NOMO-1 treated with dmso at 0.1 percent for 144 hours (cell line): ENCODE measurements around the gene SFRP5.

Experiments used
- DNase-seq: peaks from one replicate; lab custom pipeline; 2025; ENCODE audit not compliant: unreplicated experiment; lab: John Stamatoyannopoulos, UW

The SFRP5 gene

GRCh38 chr10:97765201-97765600 lies 6.6 kb downstream of the SFRP5 start:
- no peak for DNase-seq

DNA sequence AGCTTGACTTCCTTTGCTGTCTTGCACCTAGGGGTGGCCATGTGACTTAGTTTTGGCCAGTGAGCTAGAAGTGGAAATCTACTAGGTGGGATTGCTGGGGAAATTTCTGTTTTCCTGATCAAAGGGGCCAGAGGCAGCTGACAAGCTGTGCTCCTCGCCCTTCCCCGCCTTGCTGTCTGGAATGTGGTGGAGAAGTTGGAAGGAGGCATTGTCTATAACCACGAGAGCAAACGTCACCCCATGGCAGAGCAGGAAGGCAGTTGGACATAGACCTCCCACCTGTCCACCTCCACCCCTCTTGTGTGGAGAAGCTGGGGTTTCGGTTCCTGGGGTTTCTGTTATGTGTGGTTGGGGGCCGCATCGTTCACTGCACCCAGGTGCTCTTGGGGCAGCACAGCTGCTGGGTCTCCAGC lies 7.3 kb downstream of the SFRP5 start:
- no peak for DNase-seq

DNA sequence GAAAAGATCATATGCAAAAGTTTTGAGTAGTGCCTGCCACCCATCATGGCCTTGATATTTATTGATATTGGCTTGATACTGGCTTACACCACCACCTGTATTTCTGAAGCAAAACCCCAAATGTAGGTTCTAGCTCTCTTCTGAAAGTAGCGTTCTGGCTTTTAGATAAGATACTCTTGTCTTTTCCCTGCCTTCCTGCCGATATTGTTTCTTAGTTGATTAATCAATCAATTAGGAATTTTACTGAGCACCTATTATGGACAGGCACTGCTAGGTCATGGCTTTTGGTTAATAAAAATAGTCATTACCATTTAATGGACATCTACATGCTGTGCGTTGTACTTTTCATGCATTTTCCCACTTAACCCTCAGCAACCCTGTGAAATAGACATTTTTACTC lies 7.9 kb downstream of the SFRP5 start:
- DNase-seq, result no peak

GRCh38 chr10:97763411-97763810 lies 8.4 kb downstream of the SFRP5 start:
- no peak for DNase-seq

DNA sequence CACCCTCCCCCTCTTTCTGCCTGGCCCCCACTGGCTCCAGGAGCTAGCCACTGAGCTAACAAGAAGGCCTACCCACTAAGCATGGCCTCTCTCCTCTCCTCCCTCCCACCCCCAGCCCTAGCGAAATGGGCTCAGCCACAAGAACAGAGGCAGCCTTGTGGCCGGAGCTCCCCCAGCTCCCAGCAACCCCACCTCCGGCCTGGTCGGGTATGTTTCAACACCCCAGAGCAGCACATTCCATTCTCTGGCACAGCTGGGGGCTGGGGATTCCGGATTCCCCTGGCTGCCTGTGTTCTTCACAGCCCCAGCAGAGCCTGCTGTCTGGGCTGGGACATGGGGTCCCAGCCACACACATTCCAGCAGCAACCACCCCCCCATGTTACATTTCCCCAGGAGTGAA lies 9.0 kb downstream of the SFRP5 start:
- DNase-seq, result no peak

- no peak for DNase-seq
Measured at GRCh38 chr10:97762056-97762455, 9.7 kb downstream of the SFRP5 start.

DNA sequence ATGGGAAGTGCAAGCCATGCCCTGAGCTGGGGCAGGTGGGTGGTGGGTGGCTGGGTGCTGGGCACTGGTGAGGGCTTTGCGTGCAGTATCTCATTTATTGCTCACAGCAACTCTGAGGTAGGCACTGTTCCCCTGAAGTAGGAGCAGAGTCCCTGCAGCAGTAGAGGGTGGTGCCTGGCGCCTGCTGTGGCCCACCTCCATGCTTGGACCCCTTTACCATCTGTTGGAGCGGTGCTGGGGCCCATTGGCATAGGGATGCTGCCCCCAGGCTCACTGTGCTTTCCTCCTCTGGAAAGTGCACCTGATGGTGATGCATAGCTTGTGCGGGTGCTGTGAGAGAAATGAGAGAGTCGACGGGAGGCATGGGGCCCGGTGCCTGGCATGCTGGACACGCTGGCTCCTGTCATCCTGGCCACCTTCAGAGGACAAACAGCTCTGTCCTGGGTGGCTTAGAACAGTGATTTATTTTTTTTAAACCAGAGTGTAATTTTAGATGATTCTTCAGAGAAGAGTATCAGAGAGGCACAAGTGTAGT lies 10.4 kb downstream of the SFRP5 start:
- DNase-seq, result no peak

DNA sequence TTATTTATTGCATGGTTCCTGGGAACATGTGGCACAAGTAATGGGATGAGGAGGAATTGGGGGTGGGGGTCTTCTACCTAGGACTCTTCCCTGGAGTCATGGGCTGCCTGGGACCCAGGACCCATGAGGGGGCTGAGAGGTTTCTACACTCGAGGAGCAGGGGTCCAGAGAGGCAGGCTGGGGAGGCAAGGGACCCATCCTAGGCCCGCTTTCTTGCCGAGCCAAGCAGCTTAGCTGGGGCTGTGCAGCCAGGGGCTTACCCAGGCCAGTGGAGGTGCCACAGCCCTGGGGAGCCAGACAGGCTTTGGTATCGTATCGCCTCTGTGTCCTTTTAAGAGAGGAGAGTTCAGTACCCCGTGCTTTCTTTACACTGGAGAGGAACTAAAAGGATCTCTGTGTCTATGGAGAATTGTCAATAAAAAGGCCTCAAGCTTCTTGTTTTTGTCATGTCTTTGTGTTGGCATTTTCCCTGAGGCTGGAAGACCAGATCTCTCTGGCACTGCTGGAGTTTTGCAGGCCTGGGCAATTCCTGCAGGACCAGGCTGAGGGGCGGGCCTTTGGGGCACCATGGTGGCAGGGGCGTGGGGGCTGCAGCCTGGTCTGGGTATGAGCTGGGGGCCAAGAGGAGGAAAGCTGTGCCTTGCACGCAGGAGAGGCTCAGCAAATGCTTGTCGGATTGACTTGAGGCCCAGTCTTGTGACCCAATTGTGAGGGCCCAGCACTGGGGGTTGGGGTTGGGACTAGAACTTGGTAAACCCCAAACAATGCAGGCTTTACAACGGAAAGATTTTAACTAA lies 11.1 kb downstream of the SFRP5 start:
- DNase-seq, result no peak

GRCh38 chr10:97759946-97760345 lies 11.9 kb downstream of the SFRP5 start:
- DNase-seq, result no peak

DNA sequence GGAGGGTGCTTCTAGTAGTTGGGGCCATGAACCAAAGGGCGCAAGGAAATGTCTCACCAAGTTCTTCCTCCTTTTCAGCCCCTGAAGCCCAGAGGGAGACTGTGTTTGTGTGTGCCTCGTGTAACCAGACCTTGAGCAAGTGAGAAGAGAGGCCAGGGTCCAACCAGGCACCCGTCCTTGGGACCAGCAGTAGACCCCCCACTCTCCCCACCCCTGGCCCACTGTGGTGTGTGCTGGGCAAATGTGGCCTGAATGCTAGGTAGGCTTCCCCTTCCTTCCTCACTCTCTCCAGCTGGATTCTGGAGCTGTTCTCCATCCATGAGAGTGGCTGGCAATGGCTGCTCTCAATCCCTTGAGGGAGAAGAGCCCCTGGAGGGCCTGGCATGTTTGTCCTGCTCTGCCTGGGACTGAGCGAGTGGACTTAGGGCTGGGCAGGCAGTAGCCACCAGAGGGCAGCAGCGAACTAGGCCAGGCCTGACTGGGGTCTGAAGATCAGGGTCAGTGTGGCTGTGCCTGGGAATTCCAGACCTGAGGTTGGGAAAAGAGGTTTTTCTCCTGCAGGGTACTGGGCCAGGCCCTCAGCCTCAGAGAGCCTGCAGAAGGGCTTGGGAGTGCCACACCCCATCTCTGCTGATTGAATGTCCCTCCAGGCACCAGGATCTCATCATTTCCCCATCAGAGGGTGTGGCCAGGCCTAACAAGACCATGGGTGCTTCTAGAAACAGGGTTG lies 12.5 kb downstream of the SFRP5 start:
- DNase-seq, result peak; percentile 18

DNA sequence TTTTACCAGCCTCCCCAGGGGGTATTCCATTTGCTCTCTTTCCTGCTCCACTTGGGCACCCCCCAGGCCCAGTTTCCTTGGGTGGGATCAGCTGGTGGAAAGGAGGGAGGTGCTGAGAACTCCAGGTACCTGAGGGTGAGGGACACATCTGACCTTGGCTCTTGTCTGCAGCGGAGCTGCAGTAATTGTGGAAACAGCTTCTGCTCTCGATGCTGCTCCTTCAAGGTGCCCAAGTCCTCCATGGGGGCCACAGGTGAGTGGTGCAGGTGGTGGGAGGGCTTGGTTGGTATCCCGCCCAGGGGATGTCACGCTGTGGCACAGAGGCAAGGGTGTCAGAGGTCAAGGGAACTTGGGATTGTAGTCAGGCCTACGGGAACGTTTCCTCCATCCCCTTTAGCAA lies 14.3 kb downstream of the SFRP5 start:
- no peak for DNase-seq

GRCh38 chr10:97755718-97756117 lies 16.1 kb downstream of the SFRP5 start:
- DNase-seq, result no peak

DNA sequence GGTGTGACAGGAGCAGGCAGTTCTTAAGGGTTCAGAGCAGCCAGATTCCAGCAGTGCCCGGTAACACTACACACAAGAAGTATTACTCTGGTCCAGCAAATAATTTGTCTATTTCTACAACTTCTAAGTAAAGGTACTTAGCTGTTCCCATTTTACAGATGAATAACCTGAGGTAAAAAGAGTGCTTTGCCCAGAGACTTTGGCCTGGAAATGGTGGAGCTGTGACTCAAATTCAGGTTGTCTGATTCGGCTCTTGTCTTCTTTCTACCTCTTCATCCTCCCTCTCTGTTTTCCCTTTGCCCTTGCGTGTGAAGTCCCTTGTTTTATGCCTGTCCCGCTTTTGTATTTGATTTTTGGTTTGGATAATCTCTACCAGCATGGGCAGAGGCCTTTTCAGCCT lies 17.1 kb downstream of the SFRP5 start:
- no peak for DNase-seq

DNA sequence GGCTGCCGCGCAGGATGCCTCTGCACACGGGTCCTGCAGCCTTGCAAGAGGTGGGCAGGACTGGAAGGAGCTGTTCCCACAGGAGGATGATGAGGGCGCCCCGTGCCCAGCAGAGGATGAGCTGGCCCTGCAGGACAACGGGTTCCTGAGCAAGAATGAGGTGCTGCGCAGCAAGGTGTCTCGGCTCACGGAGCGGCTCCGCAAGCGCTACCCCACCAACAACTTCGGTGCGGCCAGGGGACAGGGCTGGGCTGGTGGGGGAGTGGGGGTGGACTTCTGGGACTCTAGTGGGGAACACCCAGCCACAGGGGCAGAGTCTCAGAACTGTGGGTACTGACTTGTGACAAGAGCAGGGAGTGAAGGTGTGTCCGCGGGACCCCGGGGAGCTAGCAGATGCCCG lies 18.8 kb downstream of the SFRP5 start:
- no peak for DNase-seq

- DNase-seq, result no peak
Measured at GRCh38 chr10:97748116-97748515, 23.7 kb downstream of the SFRP5 start.

GRCh38 chr10:97747573-97747972 lies 24.2 kb downstream of the SFRP5 start:
- DNase-seq, result no peak

GRCh38 chr10:97744405-97745035 lies 27.3 kb downstream of the SFRP5 start:
- DNase-seq, result no peak

DNA sequence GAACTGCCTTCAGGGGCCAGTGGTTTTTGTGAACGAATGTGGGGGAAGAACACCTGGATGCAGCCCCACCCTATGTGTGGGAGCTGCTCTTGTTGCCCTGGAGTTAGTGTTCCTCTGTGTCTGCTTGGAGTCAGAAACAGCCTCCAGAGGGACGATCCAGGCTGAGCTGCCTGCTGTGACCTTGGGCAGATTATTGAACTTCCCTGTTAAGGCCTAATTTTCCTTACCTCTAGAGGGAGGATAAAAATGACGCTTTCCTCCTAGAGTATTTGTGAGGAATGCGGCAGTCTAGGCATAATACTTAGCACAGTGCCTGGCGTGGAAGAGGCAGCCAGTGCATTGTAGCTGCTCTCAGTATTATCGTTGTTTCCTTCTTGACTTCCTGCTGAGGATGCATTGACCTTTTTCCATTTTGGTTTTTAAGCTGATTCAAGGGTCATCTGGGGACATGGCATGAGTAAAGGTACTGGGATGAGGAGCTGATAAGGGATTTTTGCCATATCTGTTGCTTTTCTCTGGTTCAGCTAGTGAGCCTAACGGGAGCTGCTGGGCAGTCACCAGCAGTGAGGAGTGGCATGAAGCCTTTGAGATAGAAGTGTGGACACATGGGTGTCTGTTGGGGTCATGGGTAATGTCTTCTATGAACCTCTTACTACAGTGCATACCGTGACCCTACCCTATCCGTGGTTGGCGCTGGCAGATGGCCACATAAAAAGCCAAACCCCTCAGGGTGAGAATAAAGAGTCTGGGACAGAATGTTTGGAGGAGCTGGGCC lies 28.4 kb downstream of the SFRP5 start:
- DNase-seq, result no peak

- DNase-seq, result no peak
Measured at GRCh38 chr10:97740613-97741012, 31.2 kb downstream of the SFRP5 start.

GRCh38 chr10:97738616-97739015 lies 33.2 kb downstream of the SFRP5 start:
- no peak for DNase-seq

DNA sequence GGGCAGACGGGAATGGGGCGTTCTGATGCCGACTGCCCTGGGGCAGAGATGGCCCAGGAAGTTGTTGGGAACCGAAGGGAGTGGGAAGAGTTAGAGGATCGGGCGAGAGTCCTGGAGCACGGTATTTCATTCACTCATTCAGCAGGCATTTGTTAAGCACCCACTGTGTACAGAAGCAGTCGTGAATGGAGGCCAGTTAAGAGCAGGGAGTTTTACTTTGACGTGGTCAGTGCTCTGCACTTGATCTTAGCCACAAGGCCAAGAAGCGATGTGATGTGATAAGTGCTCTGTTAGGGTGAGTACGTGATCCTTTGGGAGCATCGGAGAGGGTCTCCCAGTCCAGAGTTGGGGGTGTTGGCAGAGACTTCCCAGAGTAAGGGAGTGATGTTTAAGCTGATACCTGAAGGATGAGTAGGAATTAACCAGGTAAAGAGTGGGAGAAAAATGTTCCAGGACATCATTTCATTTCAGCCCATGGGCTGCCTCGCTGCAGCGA lies 34.0 kb downstream of the SFRP5 start:
- DNase-seq, result no peak
